ENCODE data around the gene TSPAN32.
"Not testable (repeated sequence)": the region's sequence is repeated elsewhere in the genome, so short reads cannot be mapped to it uniquely, and the experiment has no call there.

TSPAN32 gene

DNA sequence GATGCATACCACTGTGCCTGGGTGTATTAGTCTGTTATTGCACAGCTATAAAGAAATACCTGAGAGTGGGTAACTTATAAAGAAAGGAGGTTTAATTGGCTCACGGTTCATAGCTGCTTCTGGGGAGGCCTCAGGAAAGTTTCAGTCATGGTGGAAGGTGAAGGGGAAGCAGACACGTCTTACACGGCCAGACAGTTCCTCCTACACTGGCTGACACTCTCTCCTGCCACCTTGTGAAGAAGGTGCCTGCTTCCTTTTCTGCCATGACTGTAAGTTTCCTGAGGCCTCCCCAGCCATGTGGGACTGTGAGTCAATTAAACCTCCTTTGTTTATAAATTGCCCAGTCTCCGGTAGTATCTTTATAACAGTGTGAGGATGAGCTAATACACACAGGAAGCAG lies 41.7 kb downstream of the TSPAN32 start:
- DNase-seq, result no peak

DNA sequence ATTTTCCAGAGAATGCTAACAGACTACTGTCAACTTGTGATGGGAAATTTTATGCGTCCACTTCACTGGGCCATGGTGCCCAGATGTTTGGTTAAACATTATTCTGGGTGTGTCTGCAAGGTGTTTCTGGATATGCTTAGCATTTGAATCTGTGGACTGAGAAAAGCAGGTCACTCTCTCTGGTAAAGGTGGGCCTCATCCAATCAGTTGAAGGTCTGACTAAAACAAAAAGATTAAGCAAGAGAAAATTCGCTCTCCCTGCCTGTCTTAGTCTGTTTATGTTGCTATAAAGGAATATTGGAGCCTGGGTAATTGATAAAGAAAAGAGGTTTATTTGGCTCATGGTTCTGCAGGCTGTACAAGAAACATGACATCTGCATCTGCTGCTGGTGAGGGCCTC lies 43.2 kb downstream of the TSPAN32 start:
- DNase-seq, result no peak

DNA sequence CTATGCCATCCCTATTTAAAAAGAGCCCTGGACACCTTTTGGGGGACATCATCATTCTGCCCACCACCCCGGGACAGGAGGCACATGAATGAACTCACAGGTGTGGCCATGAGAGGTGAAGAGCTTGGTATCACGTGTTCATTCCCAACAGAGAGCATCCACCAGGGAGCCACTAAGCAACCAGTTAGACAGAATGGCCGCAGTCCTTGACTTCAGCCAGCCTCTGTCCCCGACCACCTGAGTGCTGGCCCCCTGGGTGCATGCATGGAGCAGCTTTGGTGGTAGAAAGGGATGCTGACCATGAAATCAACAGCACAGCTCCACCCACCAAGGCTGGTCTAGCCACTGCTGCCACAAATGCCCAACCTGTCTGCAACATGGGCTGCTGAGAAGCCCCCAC lies 44.2 kb downstream of the TSPAN32 start:
- DNase-seq, result no peak

DNA sequence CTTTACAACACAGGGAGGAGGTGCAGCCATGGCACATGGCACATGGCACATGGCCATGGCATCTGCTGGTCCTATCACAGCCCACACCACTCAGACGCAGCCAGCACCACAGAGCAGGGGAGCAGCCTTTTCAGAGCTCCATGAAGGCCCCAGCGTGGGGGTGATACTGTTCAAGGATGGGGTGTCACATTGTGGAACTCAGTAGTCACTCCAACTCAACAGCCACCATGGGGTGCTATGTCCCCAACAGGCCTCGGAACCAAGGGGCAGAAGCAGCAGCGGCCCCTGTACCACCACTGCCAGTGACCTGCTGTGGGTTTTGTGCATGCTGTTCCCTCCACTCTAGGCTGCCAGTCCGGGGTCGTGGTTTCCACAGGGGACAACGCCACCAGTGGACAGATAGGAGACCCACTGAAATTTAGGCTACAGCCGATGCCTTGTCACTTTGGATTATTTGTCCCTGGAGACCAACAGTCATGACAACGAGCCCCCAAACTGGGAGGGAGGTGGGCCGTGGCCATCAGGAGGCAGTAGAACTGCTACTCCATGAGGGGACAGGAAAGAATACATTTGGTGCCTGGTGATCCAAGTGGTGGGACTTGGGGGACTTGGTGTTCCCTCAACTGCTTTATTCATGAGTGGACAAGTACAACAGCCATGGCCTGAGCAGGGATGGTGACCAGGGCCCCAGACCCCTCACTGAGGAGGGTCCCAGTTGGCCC lies 44.9 kb downstream of the TSPAN32 start:
- DNase-seq, result no peak

DNA sequence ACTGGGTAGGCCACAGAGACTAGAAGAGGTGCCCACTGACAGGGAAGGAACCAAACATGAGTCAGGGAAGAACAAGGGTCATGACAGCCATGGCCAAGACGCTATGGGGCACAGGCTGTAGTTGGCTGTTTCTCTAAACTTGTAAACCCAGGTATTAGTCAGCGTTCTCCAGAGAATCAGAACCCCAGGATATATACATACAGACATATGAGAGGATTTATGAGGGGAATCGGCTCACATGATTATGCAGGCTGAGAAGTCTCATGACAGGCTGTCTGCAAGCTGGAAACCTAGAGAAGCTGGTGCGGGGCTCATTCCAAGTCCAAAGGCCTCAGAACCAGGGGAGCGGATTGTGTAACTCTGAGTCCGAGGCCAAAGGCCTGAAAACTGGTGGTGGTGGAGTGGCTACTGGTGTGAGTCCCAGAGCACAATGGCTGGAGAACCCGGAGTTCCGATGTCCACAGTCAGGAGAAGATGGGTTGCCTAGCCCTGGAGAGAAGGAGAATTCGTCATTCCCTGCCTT lies 45.6 kb downstream of the TSPAN32 start:
- DNase-seq, result no peak

DNA sequence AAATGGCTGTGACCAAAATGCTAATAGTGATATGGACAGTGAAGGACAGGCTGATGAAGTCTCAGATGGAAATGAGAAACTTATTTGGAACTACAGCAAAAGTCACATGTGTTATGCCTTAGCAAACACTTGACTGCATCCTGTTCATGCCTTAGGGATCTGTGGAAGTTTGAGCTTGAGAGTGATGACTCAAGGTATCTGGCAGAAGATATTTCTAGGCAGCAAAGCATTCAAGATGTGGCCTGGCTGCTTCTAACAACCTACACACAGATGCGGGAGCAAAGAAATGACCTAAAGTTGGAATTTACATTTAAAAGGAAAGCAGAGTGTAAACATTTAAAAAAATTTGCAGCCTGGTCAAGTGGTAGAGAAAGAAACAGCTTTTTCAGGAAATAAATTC lies 47.2 kb downstream of the TSPAN32 start:
- no peak for DNase-seq

DNA sequence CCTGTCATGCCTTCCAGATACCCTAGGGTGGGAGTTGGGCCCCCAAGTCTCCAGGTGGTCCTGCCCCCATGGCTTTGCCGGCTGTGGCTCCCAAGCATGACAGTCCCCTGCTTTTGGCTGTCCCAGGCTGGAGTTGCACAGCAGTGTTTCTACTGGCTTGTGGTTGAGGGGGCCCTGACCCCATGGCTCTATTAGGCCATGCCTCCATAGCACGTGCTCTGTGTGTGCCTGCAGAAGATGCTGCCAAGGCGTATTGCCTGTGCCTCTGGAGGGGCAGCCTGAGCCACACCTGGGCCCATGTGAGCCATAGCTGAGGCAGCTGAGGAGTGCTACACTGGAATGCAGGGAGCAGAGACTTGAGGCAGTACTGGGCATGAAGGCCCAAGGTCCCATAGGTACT lies 49.9 kb downstream of the TSPAN32 start:
- DNase-seq, result no peak

DNA sequence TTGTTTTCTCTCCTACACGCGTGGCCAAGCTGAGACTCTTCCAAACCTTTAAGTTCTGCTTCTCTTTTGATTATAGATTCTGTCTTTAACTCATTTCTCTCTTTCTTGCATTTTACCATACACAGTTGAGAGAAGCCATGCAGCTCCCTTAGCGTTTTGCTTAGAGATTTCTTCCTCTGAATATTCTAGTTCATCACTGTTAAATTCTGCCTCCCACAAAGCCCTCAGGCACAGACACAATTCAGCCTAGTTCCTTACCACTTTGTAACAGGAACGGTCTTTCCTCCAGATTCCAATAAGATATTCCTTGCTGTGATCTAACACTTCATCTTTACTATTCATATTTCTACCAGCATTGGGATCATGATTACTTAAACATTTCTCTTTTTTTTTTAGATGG lies 50.6 kb downstream of the TSPAN32 start:
- no peak for DNase-seq

DNA sequence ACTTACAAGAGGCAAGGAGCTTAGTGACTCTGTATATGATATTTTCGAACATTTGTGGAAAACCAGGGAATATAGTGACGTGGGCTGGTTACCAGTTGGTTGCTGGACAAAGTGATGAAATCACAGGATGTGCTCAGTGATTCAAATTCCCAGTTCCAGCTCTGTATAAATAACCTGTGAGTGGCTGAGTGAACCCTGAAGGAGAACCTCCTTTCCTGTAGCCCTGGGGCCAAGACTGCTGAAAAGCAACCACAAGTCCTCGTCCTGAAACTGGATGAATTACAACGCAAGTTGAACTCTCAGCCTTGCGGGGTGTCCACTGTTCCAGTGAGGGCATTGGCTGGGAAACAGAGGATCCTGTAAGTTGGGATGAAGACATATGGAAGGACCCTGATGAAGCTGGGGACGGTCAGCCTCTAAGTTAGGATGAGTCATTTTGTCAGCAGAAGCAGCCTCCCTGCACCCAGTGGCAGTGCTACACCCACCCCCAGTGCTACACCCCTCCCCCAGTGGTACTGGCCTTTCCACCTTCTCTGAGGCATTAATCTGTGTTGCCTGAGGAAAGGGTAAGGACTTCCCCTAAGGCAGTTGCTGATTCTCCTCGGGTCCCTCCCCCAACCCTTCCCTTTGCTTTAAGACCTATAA lies 53.3 kb downstream of the TSPAN32 start:
- DNase-seq, result no peak

DNA sequence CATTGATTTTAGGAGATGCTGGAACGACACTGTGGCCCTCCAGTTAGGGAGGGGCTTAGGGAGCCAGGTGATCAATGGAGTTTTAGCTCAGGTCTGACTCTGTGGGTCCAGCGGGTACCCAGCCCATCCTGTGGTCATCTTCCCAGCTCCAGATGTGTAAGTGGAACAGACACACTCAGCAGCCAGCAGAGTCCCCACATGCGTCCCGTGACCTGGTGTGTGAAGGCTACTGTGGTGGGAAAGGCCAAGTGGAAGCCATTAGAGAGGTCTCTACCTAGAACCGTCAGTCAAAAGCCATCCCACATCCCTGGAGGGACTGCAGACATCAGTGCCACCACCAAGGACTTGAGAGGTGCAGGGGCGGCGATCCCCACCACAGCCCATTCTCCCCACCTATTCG lies 55.4 kb downstream of the TSPAN32 start:
- DNase-seq, result no peak

DNA sequence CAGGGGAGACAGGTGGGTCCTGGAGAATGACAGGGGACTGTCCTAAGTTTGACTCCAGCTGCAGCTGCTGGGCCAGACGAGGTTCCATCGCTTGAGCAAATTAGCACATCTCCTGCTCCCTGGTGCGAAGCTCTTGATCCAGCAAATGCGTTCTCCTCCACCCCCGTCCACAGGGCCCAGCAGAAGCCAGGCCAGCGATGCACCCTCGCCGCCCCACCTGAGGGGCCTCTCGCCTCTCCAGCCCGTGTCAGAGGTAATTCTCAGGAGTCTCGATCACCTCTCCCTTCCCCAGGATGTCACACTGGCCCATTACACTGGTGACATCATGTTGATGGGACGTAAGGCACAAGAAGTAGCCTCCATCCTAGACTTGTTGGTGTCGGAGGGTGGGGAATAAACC lies 55.8 kb downstream of the TSPAN32 start:
- not testable (repeated sequence) for DNase-seq

DNA sequence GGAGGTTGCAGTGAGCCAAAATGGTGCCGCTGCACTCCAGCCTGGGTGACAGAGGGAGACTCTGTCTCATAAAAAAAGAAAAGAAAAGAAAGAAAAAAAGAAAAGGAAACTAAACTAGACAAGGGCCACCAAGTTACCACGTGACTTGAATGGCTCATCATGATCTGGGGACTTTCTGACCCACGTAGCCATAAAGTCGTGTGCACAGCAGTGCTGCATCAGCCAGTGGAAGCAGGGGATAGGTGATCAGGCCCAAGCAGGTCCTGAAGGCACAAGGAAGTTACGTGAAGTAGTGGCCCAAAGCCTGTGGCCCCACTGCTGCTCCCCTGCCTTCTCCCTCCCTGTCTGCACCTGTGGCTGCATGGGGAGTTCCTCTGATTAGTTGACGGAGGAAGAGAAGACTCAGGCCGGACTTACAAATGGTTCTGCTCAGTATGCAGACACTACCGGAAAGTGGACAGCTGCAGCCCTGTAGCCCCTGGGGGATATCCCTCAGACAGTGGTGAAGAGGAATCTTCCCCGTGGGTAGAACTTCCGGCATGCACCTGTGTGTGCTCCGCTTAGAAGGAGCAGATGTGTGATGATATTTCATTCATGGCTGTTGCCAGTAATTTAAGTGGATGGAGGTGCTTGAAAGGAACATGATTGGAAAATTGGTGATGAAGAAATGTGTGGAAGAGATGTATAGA lies 57.1 kb downstream of the TSPAN32 start:
- no peak for DNase-seq

DNA sequence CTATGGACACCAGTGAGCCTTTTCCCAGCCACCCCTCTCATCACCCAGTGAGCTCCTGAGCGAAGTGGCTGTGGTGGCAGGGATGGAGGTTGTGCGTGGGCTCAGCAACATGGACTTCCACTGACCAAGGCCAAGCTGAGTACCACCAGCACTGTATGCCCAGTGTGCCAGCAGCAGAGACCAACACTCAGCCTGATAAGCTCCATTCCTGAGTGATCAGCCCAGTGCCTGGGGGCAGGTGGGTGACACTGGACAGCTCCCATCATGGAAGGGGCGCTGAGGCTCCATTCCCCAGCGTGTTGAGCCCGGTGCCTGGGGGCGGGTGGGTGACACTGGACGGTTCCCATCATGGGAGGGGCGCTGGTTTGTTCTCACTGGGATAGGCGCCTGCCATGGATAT lies 57.7 kb downstream of the TSPAN32 start:
- DNase-seq, result no peak

DNA sequence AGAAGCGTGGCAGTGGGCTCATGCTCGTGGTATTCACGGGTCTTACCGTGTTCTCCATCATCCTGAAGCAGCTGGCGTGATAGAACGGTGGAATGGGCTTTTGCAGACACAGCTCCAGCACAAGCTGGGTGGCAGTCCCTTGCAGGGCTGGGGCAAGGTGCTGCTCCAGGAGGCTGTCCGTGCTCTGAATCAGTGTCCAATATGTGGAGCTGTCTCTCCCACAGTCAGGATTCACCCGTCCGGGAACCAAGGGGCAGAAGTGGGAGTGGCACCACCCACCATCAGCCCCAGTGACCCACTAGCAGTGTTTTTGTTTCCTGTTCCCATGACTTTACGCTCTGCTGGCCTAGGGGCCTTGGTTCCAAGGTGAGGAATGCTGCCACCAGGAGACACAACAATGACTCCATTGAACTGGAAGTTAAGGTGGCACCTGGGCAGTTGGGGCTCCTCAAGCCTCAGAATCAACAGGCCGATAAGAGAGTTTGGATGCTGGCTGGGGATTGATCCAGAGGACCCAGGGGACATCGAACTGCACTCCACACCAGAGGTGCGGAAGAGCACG lies 58.3 kb downstream of the TSPAN32 start:
- no peak for DNase-seq

DNA sequence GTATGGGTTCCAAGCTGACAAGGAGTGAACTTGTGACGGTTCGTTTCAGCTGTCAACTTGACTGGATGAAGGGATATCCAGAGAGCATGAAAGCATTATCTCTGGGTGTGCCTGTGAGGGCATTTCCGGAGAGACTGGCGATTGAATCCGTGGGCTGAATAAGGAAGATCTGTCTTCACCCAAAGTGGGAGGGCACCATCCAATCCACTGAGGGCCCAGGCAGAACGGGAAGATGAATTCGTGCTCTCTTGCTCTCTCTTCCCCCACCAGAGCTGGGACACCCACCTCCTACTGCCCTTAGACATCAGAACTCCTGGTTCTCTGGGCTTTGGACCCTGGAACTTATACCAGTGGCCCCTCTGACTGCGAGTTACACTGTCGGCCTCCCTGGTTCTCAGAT lies 59.8 kb downstream of the TSPAN32 start:
- no peak for DNase-seq

DNA sequence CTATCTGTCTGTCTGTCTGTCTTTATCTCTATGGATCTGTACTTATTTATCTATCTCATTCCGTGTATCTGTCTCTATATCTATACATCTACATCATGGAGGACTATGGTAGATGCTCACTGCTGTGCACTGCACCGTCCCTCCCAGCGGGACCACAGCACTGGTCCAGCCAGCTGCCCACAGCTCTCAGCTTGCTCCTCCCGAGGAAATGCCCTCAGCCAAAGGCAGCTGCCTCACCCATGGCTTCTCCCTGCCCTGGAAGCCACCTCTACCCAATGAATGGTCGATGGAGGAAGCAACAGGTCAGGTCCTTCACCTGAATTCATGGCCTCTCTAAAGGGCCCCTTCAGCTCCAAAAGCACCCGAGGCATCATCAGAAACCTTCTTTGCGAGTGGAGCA lies 60.6 kb downstream of the TSPAN32 start:
- no peak for DNase-seq

DNA sequence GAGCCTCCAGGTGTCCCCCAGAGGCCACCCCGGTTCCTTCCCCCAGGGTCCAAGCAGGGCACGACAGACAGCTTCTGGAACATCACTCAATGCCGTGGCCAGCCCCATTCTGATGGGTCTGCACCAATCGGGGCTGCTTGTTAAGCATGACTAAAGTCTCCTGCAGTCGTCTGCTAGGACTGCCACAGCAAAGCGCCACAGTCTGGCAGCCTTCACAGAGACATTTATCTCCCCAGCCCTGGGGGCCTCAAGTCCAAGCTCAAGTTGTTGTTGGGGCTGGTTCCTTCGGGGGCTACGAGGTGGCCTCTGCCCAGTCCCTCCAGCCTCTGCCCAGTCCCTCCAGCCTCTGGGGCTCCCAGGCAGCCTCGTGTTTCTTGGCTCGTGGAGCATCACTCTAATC lies 61.3 kb downstream of the TSPAN32 start:
- DNase-seq, result no peak

DNA sequence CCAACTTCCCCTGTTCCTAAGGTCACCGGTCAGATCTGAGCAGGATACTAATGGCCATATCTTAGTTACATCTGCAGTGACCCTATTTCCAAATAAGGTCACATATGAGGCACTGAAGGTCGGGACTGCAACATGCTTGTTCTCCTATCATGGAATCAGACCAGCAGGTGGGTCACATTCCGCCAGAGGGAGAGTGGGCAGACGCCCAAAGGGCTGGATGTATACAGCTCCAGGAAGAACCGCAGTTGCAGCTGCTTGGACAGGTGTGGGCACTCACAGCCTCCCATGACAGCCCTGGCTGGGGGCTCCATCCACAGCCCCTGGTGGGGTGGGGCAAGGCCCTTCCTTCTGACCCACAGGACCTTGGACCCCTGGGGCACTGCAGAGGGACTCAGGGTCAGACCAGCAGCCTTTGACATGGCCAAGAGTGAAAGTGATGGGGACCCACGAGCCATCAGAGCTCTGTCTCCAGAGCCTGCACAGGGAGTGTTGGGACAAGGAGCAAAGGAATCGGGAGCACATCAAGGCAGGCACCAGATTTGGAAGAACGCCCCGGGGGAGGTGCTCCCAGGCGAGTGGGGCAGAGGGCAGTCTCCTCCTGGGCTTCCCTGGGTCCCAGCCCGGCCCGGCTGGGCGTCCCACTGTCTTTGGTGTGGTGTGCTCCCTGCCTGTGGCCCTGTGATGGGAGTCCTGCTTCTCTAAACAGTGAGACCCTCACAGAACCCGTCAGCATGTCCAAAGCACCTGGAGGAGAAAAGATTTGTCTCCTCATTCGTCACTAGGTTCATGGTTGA lies 62.0 kb downstream of the TSPAN32 start:
- no peak for DNase-seq

DNA sequence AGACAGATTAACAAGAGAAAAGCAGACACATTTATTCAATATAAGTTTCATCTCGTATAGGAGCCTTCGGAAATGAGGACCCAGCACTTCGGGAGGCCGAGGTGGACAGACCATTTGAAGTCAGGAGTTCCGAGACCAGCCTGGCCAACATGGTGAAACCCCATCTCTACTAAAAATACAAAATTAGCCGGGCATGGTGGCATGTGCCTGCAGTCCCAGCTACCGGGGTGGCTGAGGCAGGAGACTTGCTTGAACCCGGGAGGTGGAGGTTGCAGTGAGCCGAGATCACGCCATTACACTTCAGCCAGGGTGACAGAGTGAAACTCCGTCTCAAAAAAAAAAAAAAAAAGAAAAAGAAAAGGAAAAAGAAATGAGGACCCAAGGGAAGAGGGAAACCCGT lies 62.6 kb downstream of the TSPAN32 start:
- DNase-seq, result not testable (repeated sequence)

DNA sequence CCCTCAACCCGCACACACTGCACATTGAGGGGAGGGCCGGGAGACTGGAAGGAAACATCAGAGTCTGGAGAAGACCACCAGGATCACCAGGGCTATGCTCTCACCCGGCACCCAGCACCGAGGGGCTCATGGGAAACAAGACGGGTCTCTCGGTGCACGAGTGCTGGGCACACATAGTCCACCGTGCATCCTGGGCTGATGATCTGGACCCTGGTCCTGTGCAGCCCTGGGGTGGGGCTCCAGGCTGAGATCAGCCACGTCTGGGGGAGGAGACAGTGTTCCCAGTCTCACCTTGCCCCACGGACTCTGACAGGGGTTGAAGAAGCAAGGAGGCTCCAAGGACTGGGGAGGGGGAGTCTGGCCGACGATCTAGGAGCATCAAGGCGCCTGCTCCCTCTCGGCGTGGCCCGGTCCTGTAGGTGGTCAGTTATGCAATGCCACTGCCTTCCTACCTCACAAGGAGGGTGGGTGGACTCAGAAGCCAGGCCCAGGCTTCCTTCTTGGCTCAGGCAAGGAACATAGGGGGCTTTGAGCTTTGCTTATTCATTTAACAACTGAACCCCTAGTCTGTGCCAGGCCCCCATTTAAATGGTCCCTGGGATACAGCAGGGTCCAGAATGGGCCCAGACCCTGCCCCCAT lies 63.9 kb downstream of the TSPAN32 start:
- DNase-seq, result no peak

DNA sequence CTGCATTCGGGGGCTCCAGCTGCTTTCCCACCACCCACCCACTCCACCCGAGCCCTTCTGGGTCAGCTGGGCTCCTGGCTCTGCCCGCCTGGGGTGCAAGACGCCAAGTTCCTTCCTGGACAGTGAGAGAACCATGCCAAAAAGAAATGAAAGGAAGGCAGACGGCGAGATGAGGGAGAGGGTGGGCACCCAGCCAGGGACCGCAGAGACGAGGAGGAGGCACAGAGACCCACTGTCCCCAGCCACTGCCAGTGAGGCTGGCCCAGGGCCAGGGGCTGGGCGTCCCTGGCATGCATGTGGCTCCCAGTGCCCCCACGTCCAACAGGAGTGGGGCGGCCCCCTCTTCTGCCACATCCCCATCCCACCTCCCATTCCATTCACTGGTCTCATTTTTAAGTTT lies 64.5 kb downstream of the TSPAN32 start:
- DNase-seq, result no peak

DNA sequence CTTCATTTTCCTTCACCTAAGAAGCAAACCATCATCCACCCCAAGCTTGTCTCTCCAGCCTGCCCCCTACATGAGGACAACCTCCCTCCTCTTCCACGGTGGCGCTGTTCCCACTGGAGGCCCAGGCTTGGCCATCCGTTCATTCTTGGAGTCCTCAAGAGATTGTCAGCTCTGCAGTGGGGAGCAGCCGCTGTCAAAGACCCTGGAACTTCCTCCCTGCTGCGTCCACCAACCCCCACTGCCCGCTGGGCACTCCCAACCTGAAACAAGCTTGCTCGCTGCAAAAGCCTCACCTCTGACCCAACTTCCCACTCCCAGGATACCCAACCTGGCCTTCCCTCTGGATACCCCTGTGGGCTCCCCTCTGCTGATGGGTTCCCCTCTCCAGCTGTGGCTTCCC lies 64.9 kb downstream of the TSPAN32 start:
- DNase-seq, result no peak
